HCT116 (cell line): Measurements from ENCODE around the gene C16orf95. TPM values are rescaled to one million over a fixed set of nuclear protein-coding genes. Genes with fewer than 3 reads are reported as not detected.

Experiments
- ATAC-seq: fragments of 200-7000 bp; cut with Tn5 transposase; 2 replicates; pipeline ENCODE4 v1.9.1; 2020; ENCODE audit warnings: mild to moderate bottlenecking, moderate library complexity
- BruUV-seq: library from RNA; stranded (reverse); fragments of 400-500 nt; replicated peaks from 2 replicates; lab custom pipeline; 2021; lab: Mats Ljungman, UMichigan
- CTCF ChIA-PET: fragments of 300-600 bp; sonication (Branson Sonifier 250); formaldehyde crosslinking; loops from one replicate; lab custom pipeline; 2021; ENCODE audit warnings: antibody characterized with exemption; lab: Charles Lee
- POLR2A ChIA-PET: fragments of 300-600, 350-600 bp; sonication (Branson Sonifier 250); formaldehyde crosslinking; loops from one replicate; lab custom pipeline; 2021; ENCODE audit warnings: antibody characterized with exemption; lab: Charles Lee
- RAD21 ChIA-PET, 2 experiments: fragments of 300-600 bp; sonication (Branson Sonifier 250); formaldehyde crosslinking; loops; one replicate each; lab custom pipeline; 2023; ENCODE audit warnings: low total read pairs in 2 of 2; ENCODE audit not compliant: uncharacterized antibody in 2 of 2, unreplicated experiment in 2 of 2, low non-redundant PET in 1 of 2; lab: Charles Lee
- DNase-seq: peaks from one replicate; pipeline ENCODE4 v3.0.0-alpha.2; 2010; ENCODE audit warnings: low read depth, low spot score
- H2AFZ ChIP-seq: fragments of 200-600 bp; shearing (Covaris generic), sonication (generic); 2 replicates; pipeline ENCODE4 v1.6.1; 2017; ENCODE audit warnings: low read depth, mixed run types, mixed read lengths, antibody characterized with exemption, low read length; ENCODE audit not compliant: poor library complexity, severe bottlenecking
- H3K27ac ChIP-seq: 2 replicates; pipeline ENCODE4 v1.5.1; 2012; ENCODE audit warnings: low read depth, low read length
- H3K27me3 ChIP-seq: fragments of 200-600 bp; sonication (generic); 2 replicates; pipeline ENCODE4 v1.6.1; 2016; ENCODE audit warnings: mixed run types, low read length, mixed read lengths; ENCODE audit not compliant: insufficient read depth
- H3K36me3 ChIP-seq, 2 experiments: fragments of 200-500 bp in 1 of 2; fragments of 200-600 bp in 1 of 2; sonication (Bioruptor generic) in 1 of 2; sonication (generic) in 1 of 2; 2 replicates each; pipeline versions ENCODE4 v1.5.1 to v1.6.1; 2014 to 2016; ENCODE audit warnings: low read length in 2 of 2, inconsistent platforms in 1 of 2, mixed read lengths in 1 of 2, mixed run types in 1 of 2; ENCODE audit not compliant: insufficient read depth in 2 of 2, control insufficient read depth in 1 of 2
- H3K4me1 ChIP-seq, 2 experiments: fragments of 200-600 bp in 1 of 2; sonication (generic) in 1 of 2; 2 replicates each; pipeline versions ENCODE4 v1.5.1 to v1.6.1; 2012 to 2017; ENCODE audit warnings: low read length in 2 of 2, inconsistent platforms in 1 of 2, mild to moderate bottlenecking in 1 of 2, mixed read lengths in 1 of 2, mixed run types in 1 of 2, moderate library complexity in 1 of 2; ENCODE audit not compliant: insufficient read depth in 2 of 2, control insufficient read depth in 1 of 2
- H3K4me2 ChIP-seq: fragments of 200-600 bp; sonication (generic); 2 replicates; pipeline ENCODE4 v1.6.1; 2017; ENCODE audit warnings: mixed run types, low read length, mixed read lengths
- H3K4me3 ChIP-seq, 2 experiments: fragments of 200-600 bp in 1 of 2; sonication (generic) in 1 of 2; replicated peaks in 1 of 2; 2 replicates each; pipeline ENCODE4 v1.5.1; 2011 to 2016; ENCODE audit warnings: low read length in 2 of 2, control low read depth in 1 of 2, low read depth in 1 of 2, mild to moderate bottlenecking in 1 of 2, mixed read lengths in 1 of 2, mixed run types in 1 of 2
- H3K79me2 ChIP-seq: fragments of 200-600 bp; sonication (generic); 2 replicates; pipeline ENCODE4 v1.6.1; 2017; ENCODE audit warnings: mild to moderate bottlenecking, mixed run types, low read length, moderate library complexity, mixed read lengths; ENCODE audit not compliant: insufficient read depth
- H3K9ac ChIP-seq: fragments of 200-600 bp; sonication (generic); 2 replicates; pipeline ENCODE4 v1.6.1; 2016; ENCODE audit warnings: low read length, mixed read lengths
- H3K9me2 ChIP-seq: fragments of 200-600 bp; sonication (generic), shearing (Covaris generic); 2 replicates; pipeline ENCODE4 v1.6.1; 2017; ENCODE audit warnings: mixed run types, mild to moderate bottlenecking, moderate library complexity; ENCODE audit not compliant: insufficient read depth
- H3K9me3 ChIP-seq, 2 experiments: fragments of 200-500 bp in 1 of 2; fragments of 200-600 bp in 1 of 2; sonication (Bioruptor generic) in 1 of 2; sonication (generic) in 1 of 2; 2 replicates each; pipeline ENCODE4 v1.6.1; 2014 to 2017; ENCODE audit warnings: low read length in 2 of 2, mixed read lengths in 2 of 2, inconsistent platforms in 1 of 2, low read depth in 1 of 2, mild to moderate bottlenecking in 1 of 2, mixed run types in 1 of 2, moderate library complexity in 1 of 2; ENCODE audit not compliant: control insufficient read depth in 1 of 2, insufficient read depth in 1 of 2
- H4K20me1 ChIP-seq: fragments of 200-600 bp; sonication (generic), shearing (Covaris generic); 2 replicates; pipeline ENCODE4 v1.6.1; 2017; ENCODE audit warnings: mixed run types, mild to moderate bottlenecking, moderate library complexity; ENCODE audit not compliant: insufficient read depth
- ATF3 ChIP-seq: IDR thresholded peaks from 2 replicates; pipeline ENCODE4 v1.6.1; 2012
- CEBPB ChIP-seq: IDR thresholded peaks from 2 replicates; pipeline ENCODE4 v1.6.1; 2012; ENCODE audit warnings: low read depth
- CTCF ChIP-seq, 3 experiments: fragments of 200-600 bp in 1 of 3; sonication (generic) in 1 of 3; IDR thresholded peaks in 2 of 3; conservative IDR thresholded peaks in 1 of 3; 2 replicates each; pipeline ENCODE4 v1.5.1; 2012 to 2017; ENCODE audit warnings: low read depth in 2 of 3, low read length in 2 of 3, antibody characterized with exemption in 1 of 3, borderline replicate concordance in 1 of 3, control low read depth in 1 of 3, mild to moderate bottlenecking in 1 of 3, mixed read lengths in 1 of 3, mixed run types in 1 of 3, moderate library complexity in 1 of 3; ENCODE audit not compliant: insufficient read depth in 1 of 3
- EGR1 ChIP-seq: IDR thresholded peaks from 2 replicates; pipeline ENCODE4 v1.6.1; 2012; ENCODE audit warnings: low read depth
- ELF1 ChIP-seq: IDR thresholded peaks from 2 replicates; pipeline ENCODE4 v1.6.1; 2012; ENCODE audit warnings: low read depth, borderline replicate concordance
- EZH2 ChIP-seq: fragments of 200-600 bp; sonication (generic); IDR thresholded peaks from 2 replicates; pipeline ENCODE4 v1.6.1; 2017; ENCODE audit warnings: antibody characterized with exemption, mixed run types
- EZH2phosphoT487 ChIP-seq: fragments of 200-600 bp; IDR thresholded peaks from 2 replicates; pipeline ENCODE4 v1.6.1; 2018; ENCODE audit warnings: antibody characterized with exemption, borderline replicate concordance
- FOSL1 ChIP-seq: IDR thresholded peaks from 2 replicates; pipeline ENCODE4 v1.6.1; 2012; ENCODE audit warnings: low read depth
- JUND ChIP-seq: IDR thresholded peaks from 2 replicates; pipeline ENCODE4 v1.6.1; 2012
- MAX ChIP-seq: IDR thresholded peaks from 2 replicates; pipeline ENCODE4 v1.6.1; 2012
- POLR2A ChIP-seq: IDR thresholded peaks from 2 replicates; pipeline ENCODE4 v1.7.0; 2011; ENCODE audit warnings: borderline replicate concordance; ENCODE audit not compliant: insufficient read depth, insufficient read length; ENCODE audit errors: extremely low read depth
- POLR2AphosphoS5 ChIP-seq: IDR thresholded peaks from 2 replicates; pipeline ENCODE4 v1.6.1; 2011; ENCODE audit warnings: mild to moderate bottlenecking, low read depth, low read length, moderate library complexity
- RAD21 ChIP-seq: IDR thresholded peaks from 2 replicates; pipeline ENCODE4 v1.6.1; 2012; ENCODE audit warnings: low read depth, mild to moderate bottlenecking
- SIN3A ChIP-seq: IDR thresholded peaks from 2 replicates; pipeline ENCODE4 v1.6.1; 2012; ENCODE audit warnings: low read depth
- SP1 ChIP-seq: IDR thresholded peaks from 2 replicates; pipeline ENCODE4 v1.6.1; 2012; ENCODE audit warnings: low read depth
- SRF ChIP-seq: IDR thresholded peaks from 2 replicates; pipeline ENCODE4 v1.6.1; 2012; ENCODE audit warnings: low read depth
- TCF7L2 ChIP-seq: IDR thresholded peaks from 2 replicates; pipeline ENCODE4 v1.7.0; 2011; ENCODE audit warnings: borderline replicate concordance, inconsistent platforms; ENCODE audit not compliant: insufficient read depth, insufficient read length; ENCODE audit errors: extremely low read depth
- YY1 ChIP-seq: IDR thresholded peaks from 2 replicates; pipeline ENCODE4 v1.6.1; 2011; ENCODE audit warnings: low read length, low read depth, moderate library complexity, mild to moderate bottlenecking; ENCODE audit not compliant: insufficient replicate concordance; ENCODE audit errors: extremely low read depth
- ZBTB33 ChIP-seq: IDR thresholded peaks from 2 replicates; pipeline ENCODE4 v1.6.1; 2011; ENCODE audit warnings: mild to moderate bottlenecking, low read length, moderate library complexity; ENCODE audit not compliant: insufficient replicate concordance; ENCODE audit errors: extremely low read depth
- ZFX ChIP-seq: fragments of 450-650 bp; IDR thresholded peaks from 2 replicates; pipeline ENCODE4 v1.6.1; 2017
- ZNF274 ChIP-seq: fragments of 200-500 bp; sonication (Bioruptor generic); IDR thresholded peaks from 2 replicates; pipeline ENCODE4 v1.6.1; 2014; ENCODE audit warnings: mild to moderate bottlenecking, low read depth, low read length, inconsistent platforms
- intact Hi-C: fragments of 100-400 bp; cut with micrococcal nuclease; formaldehyde crosslinking; loops from 2 replicates; pipeline ENCODE4 v1.10.0; 2022
- total RNA-seq: library from RNA; stranded (reverse); gene quantifications from one replicate; pipeline ENCODE4 v1.2.1, GENCODE V29; 2021; ENCODE audit not compliant: unreplicated experiment

Gene C16orf95
- total RNA-seq, 1 experiment from 2014 or later: 12.2 TPM

GRCh38 chr16:87346517-87347060 is 29.4 kb upstream of the C16orf95 start (continued):
- no peak for TF ChIP-seq ATF3
- TF ChIP-seq POLR2A: no peak
- no peak for TF ChIP-seq SRF
- TF ChIP-seq, all 23 proteins: peak for 0

- no peak overlapping the region for H2AFZ ChIP-seq
- no peak overlapping the region for H3K4me3 ChIP-seq
- H3K27ac ChIP-seq: no peak overlapping the region
- peaks cover 38% of the 10 kb centered on the region; the same call in 1 of the 2 replicates for H3K79me2 ChIP-seq
- ATAC-seq (no peak), DNase-seq (no peak)
- no peaks in the 10 kb centered on the region for H3K9me2 ChIP-seq
- intact Hi-C loops: no loop called here
- ChIA-PET POLR2A (no interaction called here), CTCF (no interaction called here), RAD21 (no interaction called here)
- H3K27me3 ChIP-seq: no peaks in the 10 kb centered on the region
- no peak overlapping the region for H3K9ac ChIP-seq
- no TSS peak for BruUV-seq
- H3K9me3 ChIP-seq: no peaks in the 10 kb centered on the region
- no peak overlapping the region for H3K4me2 ChIP-seq
- no peaks in the 10 kb centered on the region for H3K4me1 ChIP-seq
- H4K20me1 ChIP-seq: no peaks in the 10 kb centered on the region; the same call in 1 of the 2 replicates
- H3K36me3 ChIP-seq: peaks cover 19 to 43% of the 10 kb centered on the region in 2 experiments; a peak in 3 of 4 replicates
- TF ChIP-seq TCF7L2 (no peak), EZH2 (no peak), RAD21 (no peak), ELF1 (no peak), EZH2phosphoT487 (no peak), ATF3 (no peak), CTCF (IDR thresholded peaks at IDR 0.05 in 2 of 3, conservative IDR thresholded peaks at IDR 0.05 in 1 of 3; ENCODE audit: borderline replicate concordance in 1 of 3, insufficient read depth in 1 of 3, low read depth in 2 of 3, low read length in 2 of 3) (no peak), FOSL1 (no peak), ZFX (no peak), EGR1 (no peak), SP1 (no peak), ZBTB33 (no peak), POLR2AphosphoS5 (no peak), JUND (no peak), MAX (no peak), ZNF274 (no peak), SRF (no peak), YY1 (no peak), SIN3A (no peak), CEBPB (no peak)
Observed at GRCh38 chr16:87345726-87346424, 28.7 kb upstream of the C16orf95 start.
